ENCODE results near the gene CSTPP1. TPM values are rescaled to one million over a fixed set of nuclear protein-coding genes. Genes with fewer than 3 reads are reported as not detected.

Gene CSTPP1
- total and polyA plus RNA-seq, 2 of the 8 experiments (the other 6 are each of a cell fraction or from before 2014, with no cell fraction given), result 24.2 to 28.7 TPM

DNA sequence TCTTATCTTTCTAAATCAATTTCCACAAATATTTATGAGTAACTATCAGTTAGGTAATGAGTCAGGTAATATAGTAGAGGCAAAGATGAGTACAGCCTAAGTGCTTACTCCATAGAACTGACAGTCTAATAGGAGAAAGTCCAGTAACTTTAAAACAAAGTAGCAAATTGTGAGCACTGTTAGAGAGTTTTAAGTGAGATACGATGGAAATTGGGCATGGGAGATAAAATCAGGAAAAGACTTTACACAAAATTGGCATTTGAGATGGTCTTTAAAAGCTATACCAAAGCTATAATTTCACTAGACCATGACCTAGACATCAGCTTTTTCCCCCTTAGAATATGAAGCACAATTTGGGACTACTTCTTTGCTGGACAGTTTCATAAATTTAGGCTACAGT, 113.7 kb downstream of the CSTPP1 start:
- H2BK5ac ChIP-seq (ENCODE audit: low read depth, low read length), result no peak overlapping the region
- no peak for DNase-seq (ENCODE audit: low read depth in 1 of 2, low spot score in 2 of 2)
- no peak overlapping the region for H2BK20ac ChIP-seq (ENCODE audit: low read length)
- H2AFZ ChIP-seq (ENCODE audit: low read length), result no peak overlapping the region
- no peak overlapping the region for H3K4me2 ChIP-seq (ENCODE audit: insufficient read depth in 1 of 2, low read depth in 2 of 2, low read length in 2 of 2)
- CTCF ChIA-PET (ENCODE audit: partially characterized antibody), result interaction anchor here (1.0 to 1.1 kb wide), 2 partner anchors 16 to 103 kb away, joined by 3 read pairs; no protein-coding TSS in a partner anchor
- FAIRE-seq, result no peak
- no peak overlapping the region for H3K4me3 ChIP-seq (ENCODE audit: extremely low read depth in 1 of 4, insufficient read depth in 2 of 4, low read depth in 3 of 4, low read length in 4 of 4)
- H2AK5ac ChIP-seq (ENCODE audit: low read depth, low read length), result no peak overlapping the region
- H3K36me3 ChIP-seq (ENCODE audit: control insufficient read depth in 2 of 4, insufficient read depth in 4 of 4, low read length in 3 of 4), result no peaks in the 10 kb centered on the region
- no peak overlapping the region for H3K27ac ChIP-seq (ENCODE audit: low read depth, low read length)
- H3K14ac ChIP-seq (ENCODE audit: insufficient read length), result no peak overlapping the region
- no peak overlapping the region for H3K56ac ChIP-seq (replicated peaks; ENCODE audit: insufficient read length, low read depth, low read length)
- 100% methylated on average over 1 of the region's 1 CpG; no CpG with 5 or more reads in 1 of the 2 experiments for WGBS, 2 experiments (ENCODE audit: extremely low coverage in 1 of 2, insufficient coverage in 1 of 2, insufficient read length in 1 of 2, insufficient replicate concordance in 2 of 2, low coverage in 1 of 2, low lambda C conversion rate in 2 of 2, missing lambda C conversion rate in 1 of 2)
- H4K91ac ChIP-seq (replicated peaks; ENCODE audit: insufficient read length, low read length), result no peak overlapping the region
- H3K4ac ChIP-seq (replicated peaks; ENCODE audit: insufficient read length, low read depth, low read length), result no peak overlapping the region
- no peak overlapping the region for H2BK120ac ChIP-seq (replicated peaks; ENCODE audit: low read depth, low read length)
- H3K27me3 ChIP-seq (replicated peaks in 1 of 4; ENCODE audit: control insufficient read depth in 3 of 4, extremely low read depth in 1 of 4, insufficient read depth in 3 of 4, low read length in 3 of 4), result no peaks in the 10 kb centered on the region
- H3K18ac ChIP-seq (ENCODE audit: extremely low read depth, low read length), result no peak overlapping the region
- H3K79me2 ChIP-seq (ENCODE audit: control insufficient read depth in 1 of 2, insufficient read depth in 2 of 2, low read length in 2 of 2), result no peaks in the 10 kb centered on the region
- no peaks in the 10 kb centered on the region for H3K9me3 ChIP-seq (ENCODE audit: insufficient read depth in 2 of 2, low read depth in 1 of 2, low read length in 1 of 2)
- no peaks in the 10 kb centered on the region for H3K4me1 ChIP-seq (replicated peaks in 1 of 4; ENCODE audit: control insufficient read depth in 3 of 4, insufficient read depth in 4 of 4, low read length in 3 of 4)
- H3K79me1 ChIP-seq (ENCODE audit: low read depth, low read length), result no peaks in the 10 kb centered on the region
- no peak overlapping the region for H4K5ac ChIP-seq (ENCODE audit: insufficient read length, low read depth, low read length)
- no peak overlapping the region for H3K23ac ChIP-seq (ENCODE audit: insufficient read length)
- H4K20me1 ChIP-seq (replicated peaks in 1 of 2; ENCODE audit: control insufficient read depth in 1 of 2, insufficient read depth in 2 of 2, low read length in 2 of 2), result no peaks in the 10 kb centered on the region
- POLR2A ChIA-PET (ENCODE audit: partially characterized antibody), result interaction anchor here (0.6 kb wide), 1 partner anchor 88 kb away, joined by 3 read pairs; no protein-coding TSS in a partner anchor
- no peak overlapping the region for H2BK15ac ChIP-seq (ENCODE audit: low read length)
- no peak overlapping the region for H4K8ac ChIP-seq (ENCODE audit: extremely low read depth, insufficient read depth, low read length)
- no peak overlapping the region for H3K9ac ChIP-seq (replicated peaks in 1 of 4; ENCODE audit: extremely low read depth in 1 of 4, low read depth in 3 of 4, low read length in 3 of 4)
- no peaks in the 10 kb centered on the region for H3K23me2 ChIP-seq (ENCODE audit: low read depth, low read length)
- H2BK12ac ChIP-seq (ENCODE audit: low read depth, low read length), result no peak overlapping the region
- TF ChIP-seq NANOG (IDR thresholded peaks at IDR 0.05; ENCODE audit: insufficient read depth, low read depth, low read length, poor library complexity, severe bottlenecking) (no peak), POLR2AphosphoS5 (IDR thresholded peaks at IDR 0.05; ENCODE audit: low read depth, low read length) (no peak), JUN (IDR thresholded peaks at IDR 0.05; ENCODE audit: low read depth, low read length) (no peak), EP300 (IDR thresholded peaks at IDR 0.05; ENCODE audit: borderline replicate concordance in 1 of 2, low read depth in 2 of 2, low read length in 2 of 2) (no peak), SP4 (IDR thresholded peaks at IDR 0.05; ENCODE audit: low read length) (no peak), SP1 (IDR thresholded peaks at IDR 0.05; ENCODE audit: low read depth, low read length) (no peak), TAF7 (optimal IDR thresholded peaks at IDR 0.05; ENCODE audit: borderline replicate concordance, low read depth, low read length) (no peak), JUND (IDR thresholded peaks at IDR 0.05; ENCODE audit: low read length) (no peak), FOSL1 (IDR thresholded peaks at IDR 0.05; ENCODE audit: insufficient read depth, low read depth, low read length) (no peak), CBX5 (IDR thresholded peaks at IDR 0.05; ENCODE audit: low read depth, low read length) (no peak), TBP (IDR thresholded peaks at IDR 0.05; ENCODE audit: low read depth, low read length) (no peak), SP2 (IDR thresholded peaks at IDR 0.05; ENCODE audit: low read length) (no peak), HDAC6 (IDR thresholded peaks at IDR 0.05; ENCODE audit: low read depth, low read length) (no peak), SRF (IDR thresholded peaks at IDR 0.05; ENCODE audit: low read depth, low read length) (no peak), CHD2 (IDR thresholded peaks at IDR 0.05; ENCODE audit: low read length) (no peak), TCF12 (IDR thresholded peaks at IDR 0.05; ENCODE audit: low read depth, low read length) (no peak)
